Activated effector memory CD4-positive, alpha-beta T cell treated with Interleukin-2 at 50 U/mL for 16 hours (primary cell): ENCODE results near the gene REM1.
"Not testable (repeated sequence)": the region's sequence is repeated elsewhere in the genome, so short reads cannot be mapped to it uniquely, and the experiment has no call there.

Experiments used
- DNase-seq: peaks from one replicate; pipeline ENCODE4 v3.0.0-alpha.2; 2020

REM1 gene

DNA sequence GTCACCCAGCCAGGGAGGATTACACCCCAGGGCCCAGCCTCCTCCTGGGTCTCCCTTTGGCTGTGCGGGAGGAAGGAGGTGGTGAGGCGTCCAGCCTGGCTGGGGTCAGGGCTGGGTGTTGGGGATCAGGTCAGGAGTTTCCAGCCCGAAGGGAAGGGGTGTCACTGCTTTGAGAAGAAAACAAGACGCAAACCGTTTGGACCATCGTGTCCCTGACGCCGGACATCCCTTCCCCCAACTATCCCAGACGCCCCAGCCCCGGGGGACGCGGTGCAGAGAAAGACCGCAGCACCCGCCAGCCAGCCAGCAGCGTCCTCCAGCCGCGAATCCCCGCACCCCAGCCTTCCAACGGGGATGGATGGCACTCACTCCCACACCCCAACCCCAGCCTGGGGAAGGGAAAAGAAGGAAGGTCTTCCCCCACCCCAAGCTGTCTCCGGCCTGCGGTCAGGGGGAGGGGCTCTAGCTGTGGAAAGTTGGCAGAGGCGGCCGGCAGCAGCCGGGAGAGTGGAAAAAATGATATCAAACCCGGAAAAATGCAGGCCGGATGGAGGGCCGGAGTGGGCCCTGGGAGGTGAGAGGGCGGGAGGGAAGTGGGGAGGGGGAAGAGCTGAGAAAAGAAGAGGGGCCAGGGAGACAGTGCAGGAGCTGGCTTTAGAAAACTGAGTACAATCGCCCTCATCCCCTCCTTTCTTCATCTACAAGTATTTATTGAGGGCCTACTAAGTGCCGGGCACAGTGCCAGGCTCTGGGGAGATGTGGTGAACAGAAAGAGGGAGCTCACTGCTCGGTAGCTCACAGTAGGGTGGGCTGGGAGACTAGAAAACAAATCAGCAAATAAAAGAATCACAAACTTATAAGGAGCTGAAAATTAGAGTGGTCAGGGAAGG is 10.6 kb downstream of the REM1 start:
- no peak for DNase-seq

DNA sequence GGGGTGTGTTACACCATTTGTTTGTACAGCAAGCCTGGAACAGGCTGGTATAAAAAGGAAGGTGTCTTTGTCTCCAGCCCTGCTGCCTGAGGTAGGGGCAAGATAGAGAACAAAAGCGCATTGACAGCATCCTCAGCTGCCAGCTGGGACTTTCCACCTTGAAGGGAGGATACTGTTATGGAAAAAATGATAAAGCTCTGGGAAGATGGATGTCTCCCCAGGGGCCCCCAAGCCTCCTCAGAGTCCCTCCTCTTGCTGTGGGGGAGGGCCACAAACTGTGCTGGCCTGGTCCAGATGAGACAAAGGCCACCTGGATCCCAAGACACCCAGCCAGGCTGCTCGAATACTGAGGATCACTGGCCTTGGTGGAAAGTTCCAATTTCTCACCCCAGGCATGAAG is 13.0 kb downstream of the REM1 start:
- DNase-seq = no peak

DNA sequence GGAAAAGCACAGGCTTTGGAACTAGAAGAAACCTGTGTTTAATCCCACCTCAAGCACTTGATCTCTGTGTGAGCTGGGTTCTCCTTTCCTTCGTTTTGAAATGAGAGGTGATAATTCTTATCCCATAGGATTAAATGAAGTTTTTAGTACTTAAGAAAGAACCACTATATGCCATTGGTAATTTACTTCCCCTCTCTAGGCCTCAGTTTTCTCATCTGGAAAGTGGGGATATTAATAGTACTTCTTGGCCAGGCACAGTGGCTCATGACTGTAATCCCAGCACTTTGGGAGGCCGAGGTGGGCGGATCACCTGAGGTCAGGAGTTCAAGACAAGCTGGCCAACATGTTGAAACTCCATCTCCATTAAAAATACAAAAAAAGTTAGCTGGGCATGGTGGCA is 14.1 kb downstream of the REM1 start:
- DNase-seq = no peak

DNA sequence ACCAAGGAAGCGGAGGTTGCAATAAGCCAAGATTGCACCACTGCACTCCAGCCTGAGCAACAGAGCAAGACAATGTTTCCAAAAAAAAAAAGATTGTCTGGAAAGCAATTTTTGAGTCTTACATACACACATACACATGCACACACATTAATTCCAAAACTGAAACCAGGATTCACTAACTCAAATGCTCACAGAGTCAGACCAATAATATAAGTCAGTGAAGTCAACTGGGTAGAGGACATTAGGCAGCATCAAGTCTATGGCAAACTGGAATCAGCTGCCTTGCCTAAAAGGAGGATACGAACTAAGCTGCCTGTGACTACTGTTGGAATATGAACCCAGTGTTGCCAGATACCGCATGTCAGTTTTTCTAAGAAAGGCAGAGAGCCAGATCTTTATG is 15.7 kb downstream of the REM1 start:
- DNase-seq = no peak

DNA sequence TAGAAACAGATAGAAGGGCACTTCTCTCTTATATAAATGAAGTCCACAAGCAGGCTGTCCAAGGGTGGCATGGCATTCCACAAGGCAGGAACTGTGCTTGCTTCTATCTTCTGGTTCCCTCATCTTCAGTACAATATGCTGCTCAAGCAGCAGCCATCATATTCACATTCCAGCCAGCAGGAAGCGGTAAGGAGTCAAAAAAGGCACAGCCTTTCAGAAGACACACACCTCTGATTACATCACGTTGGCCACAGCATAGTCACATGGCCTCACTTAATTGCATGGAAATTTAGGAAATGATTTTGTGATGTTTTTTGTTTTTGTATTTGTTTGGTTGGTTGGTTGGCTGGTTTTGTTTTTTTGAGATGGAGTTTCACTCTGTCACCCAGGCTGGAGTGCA is 19.0 kb downstream of the REM1 start:
- DNase-seq = no peak

DNA sequence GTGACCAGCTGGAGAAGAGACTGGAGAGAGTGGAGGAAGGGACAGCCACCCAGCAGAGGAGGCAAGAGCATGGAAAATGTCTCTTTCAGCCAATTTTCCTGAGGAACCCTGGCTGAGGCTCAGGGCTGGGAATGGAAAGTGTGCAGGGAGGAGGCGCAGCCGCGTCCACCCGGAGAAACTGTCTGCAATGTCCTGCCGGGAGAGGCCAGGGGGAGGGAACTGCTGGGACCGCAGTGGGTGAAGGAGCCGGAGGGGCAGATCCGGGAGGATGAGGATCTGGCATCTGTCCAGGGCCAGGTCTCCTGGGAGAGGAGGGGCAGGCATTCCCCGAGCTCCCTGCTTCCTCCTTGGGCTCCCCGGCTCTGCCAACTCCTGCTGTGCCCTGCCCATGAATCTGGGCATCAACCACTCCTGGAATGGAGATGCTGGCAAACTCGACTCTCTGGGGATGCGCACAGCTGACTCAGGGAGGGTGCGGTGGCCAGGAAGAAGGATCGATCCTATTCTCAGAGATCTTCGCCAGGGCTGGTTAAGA is 21.7 kb downstream of the REM1 start:
- DNase-seq = no peak

DNA sequence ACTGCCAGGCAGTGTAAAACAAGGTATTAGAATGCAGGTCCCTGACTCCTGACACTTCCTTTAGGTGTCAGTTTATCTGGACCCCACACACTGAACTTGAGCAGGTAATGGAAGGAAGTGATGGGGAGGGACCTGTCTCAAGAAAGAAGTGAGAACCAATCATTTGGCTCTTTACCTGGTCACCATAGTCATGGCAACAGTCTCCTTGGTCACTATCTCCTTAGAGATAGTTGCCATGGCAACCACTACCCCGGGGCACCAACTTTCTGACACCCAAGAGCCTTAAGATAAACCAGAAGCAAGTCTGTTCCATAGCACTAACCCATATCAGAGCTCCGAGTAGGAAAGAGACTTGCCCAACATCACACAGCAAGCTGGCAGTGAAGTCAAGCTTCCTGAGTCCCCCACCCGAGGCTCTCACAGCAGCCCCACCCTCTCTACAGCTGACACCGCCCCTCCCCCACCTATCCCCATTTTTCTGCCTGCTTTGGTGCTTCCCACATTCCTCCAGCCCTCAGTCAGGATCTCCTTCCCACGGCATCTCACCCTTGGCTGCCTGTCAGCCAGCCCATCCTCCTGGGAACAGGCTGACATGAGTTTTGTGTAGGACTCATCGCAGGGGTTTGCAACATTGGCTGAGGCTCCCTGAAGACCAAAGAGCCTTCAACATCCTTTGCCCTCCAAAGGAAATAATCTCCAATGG is 22.9 kb downstream of the REM1 start:
- no peak for DNase-seq

DNA sequence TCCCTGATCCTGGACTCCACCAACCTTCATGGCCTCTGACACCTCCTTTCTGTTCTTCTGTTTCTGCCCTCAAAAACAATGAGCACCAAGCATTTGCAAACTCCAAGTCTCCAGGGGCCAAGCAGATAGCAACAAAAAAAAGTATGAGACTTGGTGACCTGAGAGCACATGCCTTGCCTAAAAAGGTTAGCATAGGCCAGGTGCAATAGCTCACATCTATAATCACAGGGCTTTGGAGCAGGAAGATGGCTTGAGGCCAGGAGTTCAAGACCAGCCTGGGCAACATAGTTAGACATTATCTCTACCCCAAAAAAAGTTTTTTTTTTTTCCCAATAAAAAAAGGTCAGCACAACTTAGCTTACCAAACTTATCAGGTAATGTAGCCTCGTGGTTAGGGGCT is 25.4 kb downstream of the REM1 start:
- DNase-seq = no peak

DNA sequence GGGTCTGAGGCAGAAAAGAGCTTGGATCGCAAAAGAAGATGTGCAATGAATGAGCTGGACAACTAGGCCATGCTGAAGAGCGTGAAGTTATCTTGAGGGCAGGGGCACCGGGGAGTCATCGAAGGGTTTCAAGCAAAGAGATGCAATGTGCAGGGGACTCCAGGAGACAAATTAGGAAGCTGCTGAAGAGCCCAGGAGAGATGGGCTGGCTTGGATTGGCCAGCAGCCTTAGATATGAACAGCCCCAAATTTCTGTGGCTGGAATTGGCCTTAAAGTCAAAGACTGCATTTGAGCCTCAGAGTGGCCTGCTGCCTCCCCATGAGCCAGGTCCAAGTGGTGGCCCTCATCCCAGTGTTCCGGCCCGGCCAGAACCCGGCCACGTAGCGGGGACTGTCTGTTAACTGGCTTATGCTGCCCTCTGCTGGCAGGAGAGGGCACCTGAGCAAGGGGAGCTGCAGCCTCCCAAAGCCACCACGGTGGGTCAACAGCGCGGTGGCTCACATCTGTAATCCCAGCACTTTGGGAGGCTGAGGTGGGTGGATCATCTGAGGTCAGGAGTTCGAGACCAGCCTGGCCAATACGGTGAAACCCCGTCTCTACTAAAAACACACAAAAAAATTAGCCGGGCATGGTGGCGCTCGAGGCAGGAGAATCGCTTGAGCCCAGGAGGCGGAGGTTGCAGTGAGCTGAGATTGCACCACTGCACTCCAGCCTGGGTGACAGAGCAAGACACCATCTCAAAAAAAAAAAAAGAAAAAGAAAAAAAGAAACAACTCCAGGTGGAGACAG is 28.0 kb downstream of the REM1 start:
- peak; percentile 44 for DNase-seq

DNA sequence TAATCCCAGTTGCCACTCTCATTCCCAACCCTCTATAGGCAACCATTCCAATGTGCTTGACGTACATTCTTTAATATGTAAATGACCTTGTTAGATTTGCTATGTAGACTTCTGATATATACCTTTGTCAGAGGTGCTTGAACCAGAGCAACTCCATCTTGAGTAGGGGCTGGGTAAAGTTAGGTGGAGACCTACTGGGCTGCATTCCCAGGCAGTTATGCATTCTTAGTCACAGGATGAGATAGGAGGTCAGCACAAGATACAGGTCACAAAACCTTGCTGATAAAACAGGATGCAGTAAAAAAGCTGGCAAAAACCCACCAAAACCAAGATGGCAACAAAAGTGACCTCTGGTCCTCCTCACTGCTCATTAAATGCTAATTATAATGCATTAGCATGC is 30.8 kb downstream of the REM1 start:
- no peak for DNase-seq

DNA sequence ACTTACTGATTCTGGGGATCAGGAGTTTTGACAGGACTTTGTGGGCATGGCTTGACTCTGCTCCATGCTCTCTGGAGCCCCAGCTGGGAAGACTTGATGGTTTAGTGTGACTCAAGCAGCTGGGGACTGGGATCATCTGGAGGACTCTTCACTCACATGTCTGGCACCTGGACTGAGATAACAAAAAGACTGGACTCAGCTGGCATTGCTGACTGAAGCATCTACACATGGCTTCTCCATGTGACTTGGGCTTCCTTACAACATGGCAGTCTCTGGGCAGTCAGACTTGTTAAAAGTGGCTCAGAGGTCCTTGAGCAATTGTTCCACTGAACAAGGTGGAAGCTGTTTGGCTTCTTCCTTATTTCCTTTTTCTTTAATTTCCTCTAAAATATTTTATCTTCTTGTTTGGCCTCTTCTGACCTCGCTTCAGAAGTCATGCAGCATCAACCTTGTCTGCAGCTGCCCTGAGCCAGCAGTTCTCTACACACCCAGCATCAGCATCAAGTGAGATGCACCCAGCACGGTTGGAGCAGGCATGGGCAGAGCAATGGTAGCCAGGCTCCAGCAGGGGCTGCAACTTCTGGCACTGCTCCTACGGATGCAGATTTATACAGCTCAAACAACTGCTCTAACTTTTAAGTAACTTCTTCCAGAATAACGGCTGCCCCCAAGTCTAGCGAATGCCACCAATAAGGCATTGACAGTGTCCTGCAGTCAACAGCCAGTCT is 33.6 kb downstream of the REM1 start:
- no peak for DNase-seq

DNA sequence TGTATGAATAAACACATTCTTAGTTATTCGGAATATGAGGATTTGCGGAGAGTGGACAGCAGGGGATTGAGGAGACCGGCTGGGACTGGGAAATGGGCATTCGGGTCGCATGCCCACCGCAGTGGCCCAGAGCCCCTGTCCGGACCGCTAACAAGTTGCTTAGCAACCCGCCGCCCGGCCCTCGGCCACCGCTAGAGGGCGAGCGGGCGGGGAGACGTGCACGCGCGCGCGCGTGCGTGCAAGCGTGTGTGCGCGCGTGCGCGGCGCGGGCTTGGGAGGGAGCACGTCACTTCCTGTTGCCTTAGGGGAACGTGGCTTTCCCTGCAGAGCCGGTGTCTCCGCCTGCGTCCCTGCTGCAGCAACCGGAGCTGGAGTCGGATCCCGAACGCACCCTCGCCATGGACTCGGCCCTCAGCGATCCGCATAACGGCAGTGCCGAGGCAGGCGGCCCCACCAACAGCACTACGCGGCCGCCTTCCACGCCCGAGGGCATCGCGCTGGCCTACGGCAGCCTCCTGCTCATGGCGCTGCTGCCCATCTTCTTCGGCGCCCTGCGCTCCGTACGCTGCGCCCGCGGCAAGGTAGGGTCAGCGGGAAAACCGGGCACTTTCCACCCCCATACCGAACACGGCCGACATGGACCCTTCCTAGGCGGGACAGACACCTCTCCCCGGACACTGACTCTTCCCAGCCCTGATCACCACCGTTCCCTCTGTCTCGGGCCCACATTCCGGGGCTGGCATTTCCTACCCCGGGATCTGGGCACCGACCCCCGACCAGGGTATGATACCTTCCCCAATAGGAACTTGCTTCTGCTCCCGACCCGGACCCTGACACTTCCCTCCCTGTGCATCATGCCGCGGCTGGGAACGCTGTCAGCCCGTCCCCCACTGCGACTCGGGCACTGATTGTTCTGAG is 39.3 kb downstream of the REM1 start, which contains the start of gene HM13:
Gene HM13, plus strand, starts transcription at position 289 of the 918 bp plus-strand sequence. Its CDS starts 110 bp downstream, at position 399.
- DNase-seq = peak; percentile 84

DNA sequence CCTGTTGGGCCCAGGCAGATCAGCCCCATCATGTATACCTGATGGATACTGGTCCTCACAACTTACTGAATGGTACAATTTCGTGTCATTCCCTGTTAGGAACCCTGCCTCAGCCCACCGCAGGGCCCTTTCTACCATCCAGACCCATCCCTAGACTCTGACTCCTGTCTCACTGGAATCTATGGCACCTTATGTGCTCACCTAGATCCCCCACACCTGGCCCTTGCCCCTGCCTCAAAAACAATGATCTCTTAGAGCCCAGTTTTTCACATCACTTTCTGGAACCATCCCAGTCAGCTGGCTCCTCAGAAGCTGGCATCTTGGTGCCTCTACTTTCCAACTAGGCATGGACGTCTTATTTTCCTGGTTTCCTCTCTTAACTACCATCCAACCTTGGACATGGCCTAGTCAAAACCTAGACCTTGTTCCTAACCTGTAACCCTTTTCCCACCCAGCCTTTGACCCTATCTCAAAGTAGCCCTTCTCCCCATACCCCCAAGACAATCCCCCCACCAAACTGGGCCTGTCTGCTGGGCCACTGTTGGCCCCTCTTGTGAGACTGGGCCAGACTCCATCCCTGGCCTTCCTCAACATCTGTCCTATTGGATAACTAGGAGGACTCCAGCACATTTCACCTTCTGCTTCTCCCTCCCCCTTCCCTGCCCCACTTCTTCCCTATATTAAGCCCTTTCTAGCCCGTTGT is 40.1 kb downstream of the REM1 start:
- no peak for DNase-seq

DNA sequence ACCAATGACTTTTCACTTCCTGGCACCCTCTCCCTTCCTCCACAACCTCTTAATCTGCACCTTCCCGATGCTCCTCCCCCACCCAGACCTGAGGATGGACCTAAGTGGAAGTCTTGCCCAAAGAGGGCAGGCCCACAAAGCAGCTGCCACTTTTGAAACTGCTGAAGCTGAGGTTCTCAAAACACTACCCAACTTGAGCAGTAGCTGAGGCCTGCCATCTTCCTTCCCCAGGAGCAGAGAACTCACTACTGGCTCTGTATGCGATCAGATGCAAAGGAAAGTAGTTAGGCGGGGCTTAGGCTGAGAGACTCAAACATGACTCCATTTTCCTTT is 40.7 kb downstream of the REM1 start:
- DNase-seq = no peak

DNA sequence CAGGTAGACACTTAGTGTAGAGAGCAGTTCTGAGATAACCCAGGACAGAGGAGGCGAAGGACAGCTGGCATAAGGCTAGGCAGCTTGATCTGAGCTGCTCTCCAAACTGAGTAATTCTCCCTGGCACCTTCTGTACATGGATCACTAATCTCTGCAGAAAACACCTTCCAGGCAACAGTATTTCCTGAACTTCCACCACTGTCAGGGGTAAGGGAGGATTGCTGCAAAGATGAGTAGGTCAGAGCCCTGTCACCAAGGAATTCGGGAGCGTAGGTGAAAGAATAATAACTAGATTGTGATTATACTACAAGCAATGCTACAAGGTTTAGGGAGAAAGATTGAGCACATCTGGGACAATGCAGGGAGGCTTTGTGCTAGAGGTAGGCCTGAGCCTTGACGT is 41.1 kb downstream of the REM1 start:
- no peak for DNase-seq

DNA sequence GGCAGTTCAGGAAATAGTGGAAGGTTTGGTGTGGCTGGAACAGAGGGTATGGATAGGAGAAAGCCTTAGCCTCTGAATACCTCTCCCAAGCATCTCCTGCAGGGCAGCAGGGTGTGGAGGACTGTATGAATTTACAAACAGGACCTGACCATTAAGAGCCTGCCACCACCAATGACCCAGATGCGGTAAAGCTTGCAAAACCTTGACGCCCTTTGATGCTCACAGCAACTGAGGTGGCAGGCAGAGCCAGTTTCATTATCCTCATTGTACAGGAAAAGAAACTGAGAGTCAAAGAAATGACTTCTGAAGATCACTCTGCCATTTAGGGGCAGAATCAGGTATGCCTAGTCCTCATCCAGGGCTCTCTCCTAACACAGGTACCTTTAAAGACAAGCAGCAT is 41.6 kb downstream of the REM1 start:
- no peak for DNase-seq

DNA sequence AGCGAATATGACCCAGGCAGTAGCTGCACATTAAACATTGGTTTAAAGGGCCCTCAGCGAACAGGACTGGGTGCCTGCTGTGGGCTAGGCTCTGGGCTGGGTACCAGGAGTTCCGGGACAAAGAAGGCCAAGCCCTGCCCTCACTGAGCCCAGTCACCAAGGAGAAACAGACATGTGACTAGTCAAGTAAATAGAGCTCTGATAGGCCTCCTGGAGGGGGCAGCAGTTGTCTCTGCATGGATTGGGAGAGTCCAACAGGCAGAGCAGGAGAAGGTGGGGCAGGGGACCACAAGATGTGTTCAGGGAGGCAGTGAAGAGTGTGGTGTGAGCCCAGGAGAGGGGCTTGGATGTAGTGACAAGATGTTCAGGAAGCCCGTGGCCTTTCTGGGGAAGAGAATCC is 42.3 kb downstream of the REM1 start:
- DNase-seq = no peak

DNA sequence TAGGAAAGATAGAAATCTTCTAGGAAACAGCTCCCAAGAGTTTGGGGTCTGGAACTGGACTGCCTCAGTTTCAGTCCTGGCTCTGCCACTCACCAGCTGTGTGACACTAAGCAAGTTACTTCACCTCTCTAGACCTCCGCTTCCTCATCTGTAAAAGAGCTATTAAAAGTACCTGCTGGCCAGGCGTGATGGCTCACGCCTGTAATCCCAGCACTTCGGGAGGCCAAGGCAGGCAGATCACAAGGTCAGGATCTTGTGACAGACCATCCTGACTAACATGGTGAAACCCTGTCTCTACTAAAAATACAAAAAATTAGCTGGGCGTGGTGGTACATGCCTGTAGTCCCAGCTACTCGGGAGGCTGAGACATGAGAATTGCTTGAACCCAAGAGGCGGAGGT is 46.2 kb downstream of the REM1 start:
- not testable (repeated sequence) for DNase-seq

DNA sequence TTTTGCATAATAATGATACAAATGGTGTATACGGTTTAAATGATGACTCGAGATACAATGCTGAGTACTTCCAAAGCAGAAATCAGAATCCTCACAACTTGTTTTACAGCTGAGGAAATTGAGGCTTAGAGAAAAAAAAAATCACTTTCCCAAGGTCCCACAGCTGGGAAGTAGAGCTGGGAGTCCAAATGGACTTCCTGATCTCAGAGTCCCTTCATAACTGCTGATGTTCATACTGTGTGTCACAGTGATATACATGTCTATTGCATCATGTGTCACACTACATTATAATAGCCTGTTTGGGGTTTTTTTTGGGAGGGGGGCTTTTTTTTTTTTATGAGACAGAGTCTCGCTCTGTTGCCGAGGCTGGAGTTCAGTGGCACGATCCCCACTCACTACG is 47.6 kb downstream of the REM1 start:
- no peak for DNase-seq

DNA sequence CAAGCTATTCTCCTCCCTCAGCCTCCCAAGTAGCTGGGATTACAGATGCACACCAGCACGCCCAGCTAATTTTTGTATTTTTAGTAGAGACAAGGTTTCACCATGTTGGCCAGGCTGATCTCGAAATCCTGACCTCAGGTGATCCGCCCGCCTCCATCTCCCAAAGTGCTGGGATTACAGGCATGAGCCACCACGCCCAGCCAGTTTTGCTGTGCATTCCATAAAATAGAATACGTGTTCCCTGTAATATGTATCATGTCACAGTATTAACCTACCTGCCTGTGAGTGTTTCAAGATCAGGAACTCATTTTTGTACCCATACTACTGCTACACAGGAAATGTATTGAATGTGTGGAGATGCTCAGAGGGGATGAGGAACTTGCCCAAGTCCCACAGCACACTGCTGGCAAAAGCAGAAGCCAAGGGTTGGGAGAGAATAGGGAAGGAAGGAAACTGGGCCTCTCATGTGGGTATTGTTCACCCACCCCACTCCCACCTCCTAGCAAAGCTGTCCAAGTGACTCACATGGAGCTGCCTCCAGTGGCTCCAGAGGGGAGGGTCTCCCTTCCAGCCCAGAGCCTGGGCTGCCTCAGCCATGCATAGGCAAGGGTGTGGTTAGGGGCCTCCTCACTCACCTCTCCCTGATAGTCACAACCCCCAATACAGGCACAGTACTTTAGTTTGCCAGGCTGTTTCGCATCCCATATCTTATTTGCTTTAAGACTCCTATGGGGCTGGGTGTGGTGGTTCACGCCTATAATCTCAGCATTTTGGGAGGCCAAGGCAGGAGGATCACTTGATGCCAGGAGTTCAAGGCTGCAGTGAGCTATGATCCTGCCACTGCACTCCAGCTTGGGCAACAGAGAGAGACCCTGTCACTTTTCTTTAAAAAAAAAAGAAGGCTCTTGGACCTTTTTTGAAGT is 48.5 kb downstream of the REM1 start:
- DNase-seq = no peak
